ENCODE results near the gene GGA3.
"Not testable (repeated sequence)": the region's sequence is repeated elsewhere in the genome, so short reads cannot be mapped to it uniquely, and the experiment has no call there.

The GGA3 gene

DNA sequence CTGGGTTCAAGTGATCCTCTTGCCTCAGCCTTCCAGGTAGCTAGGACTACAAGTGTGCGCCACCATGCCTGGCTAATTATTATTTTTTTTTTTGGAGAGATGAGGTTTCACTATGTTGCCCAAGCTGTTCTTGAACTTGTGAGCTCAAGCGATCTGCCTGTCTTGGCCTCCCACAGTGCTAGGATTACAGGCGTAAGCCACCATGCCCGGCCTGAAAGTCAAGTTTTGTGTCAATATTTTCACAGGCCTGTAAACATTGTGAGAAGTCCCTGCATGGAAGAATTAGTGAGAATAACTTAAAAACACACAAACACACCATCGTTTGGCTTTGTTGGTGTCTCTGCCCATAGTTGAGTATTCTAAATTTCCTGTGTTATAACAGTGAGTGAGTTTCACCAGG, 33.7 kb downstream of the GGA3 start:
- DNase-seq = no peak

DNA sequence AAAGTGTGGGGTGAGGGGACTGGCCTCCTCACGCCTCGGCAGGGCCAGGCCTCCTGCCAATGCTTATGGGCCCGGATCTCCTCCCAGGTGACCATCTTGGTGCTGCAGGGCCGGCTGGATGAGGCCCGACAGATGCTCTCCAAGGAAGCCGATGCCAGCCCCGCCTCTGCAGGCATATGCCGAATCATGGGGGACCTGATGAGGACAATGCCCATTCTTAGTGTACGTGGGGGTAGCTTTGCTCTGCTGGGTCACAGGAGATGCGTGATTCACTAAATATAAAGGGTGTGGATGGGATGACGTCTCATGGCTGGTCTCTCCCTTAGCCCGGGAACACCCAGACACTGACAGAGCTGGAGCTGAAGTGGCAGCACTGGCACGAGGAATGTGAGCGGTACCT, 36.4 kb downstream of the GGA3 start:
- no peak for DNase-seq

DNA sequence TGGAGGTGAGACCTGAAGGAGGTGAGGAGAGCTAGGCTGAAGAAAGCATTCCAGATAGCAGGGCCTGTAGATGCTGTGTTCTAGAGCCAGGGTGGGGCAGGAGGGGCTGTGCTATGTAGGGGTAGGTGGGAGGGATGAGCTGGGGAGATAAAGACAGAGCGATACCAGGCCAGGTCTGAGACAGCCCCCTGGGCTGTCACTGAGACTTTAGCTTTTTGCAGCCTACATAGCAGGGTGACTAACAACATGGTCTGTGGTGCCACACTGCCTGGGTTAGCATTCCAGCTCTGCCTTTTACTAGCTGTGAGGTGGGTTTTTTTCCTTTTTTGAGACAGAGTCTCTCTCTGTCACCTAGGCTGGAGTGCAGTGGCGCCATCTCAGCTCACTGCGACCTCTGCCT, 41.6 kb downstream of the GGA3 start:
- no peak for DNase-seq

DNA sequence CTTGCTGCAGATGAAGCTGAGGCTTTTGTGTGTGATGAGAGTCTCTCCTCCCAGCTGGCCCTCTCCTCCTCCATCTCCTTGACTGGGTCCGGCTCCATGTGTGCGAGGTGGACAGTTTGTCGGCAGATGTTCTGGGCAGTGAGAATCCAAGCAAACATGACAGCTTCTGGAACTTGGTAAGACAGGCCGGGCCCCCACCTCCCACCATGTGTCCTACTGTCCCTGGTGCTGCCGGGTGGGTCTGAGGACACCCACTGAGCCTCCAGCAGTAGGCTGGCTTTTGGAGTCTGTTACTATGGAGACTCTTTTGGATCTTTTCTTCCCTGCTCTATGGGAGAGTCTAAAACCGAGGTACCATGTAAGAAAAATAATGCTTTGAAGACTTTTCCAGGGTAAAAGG, 43.3 kb downstream of the GGA3 start:
- DNase-seq = no peak

DNA sequence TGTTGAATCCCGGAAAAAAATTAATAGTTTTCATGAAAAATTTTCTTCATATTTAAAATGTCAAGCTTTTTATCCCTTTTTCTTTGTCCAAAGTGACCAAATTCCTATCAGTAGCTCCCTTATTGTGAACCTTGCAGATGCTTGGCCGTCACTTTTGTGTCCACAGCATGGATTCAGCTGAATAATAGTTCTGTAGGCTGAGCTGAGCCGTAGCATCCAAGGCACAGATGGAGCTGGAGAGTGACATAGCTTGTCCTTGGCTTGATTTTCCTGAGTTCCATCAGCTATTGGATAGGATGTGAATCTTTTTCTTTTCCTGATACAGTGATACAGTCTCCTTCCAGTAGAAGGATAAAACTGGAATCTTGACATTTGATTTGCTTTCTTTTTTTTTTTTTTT, 52.3 kb downstream of the GGA3 start:
- DNase-seq = no peak

DNA sequence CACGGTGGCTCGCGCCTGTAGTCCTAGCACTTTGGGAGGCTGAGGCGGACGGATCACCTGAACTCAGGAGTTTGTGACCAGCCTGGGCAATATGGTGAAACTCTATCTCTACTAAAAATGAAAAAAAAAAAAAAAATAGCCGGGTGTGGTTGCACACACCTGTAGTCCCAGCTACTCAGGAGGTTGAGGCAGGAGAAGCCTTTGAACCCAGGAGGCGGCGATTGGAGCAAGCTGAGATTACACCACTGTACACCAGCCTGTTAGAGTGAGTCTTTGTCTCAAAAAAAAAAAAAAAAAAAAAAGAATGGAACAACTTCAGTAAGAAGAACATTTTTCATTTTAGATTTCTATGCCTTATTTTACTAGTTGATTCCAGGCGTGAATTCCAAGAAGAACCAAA, 53.2 kb downstream of the GGA3 start:
- DNase-seq = no peak

DNA sequence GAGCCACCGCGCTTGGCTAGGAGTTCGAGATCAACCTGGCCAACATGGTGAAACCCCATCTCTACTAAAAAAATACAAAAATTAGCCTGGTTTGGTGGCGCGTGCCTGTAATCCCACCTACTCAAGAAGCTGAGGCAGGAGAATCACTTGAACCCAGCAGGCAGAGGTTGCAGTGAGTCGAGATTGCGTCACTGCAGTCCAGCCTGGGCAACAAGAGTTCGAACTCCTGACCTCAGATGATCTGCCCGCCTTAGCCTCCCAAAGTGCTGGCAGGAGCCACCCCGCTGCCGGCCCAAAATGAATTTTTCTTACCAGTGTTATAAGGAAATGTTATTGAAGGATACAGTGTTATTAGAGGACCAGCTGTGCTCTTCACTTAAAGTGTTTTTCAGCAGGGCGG, 53.6 kb downstream of the GGA3 start:
- no peak for DNase-seq

DNA sequence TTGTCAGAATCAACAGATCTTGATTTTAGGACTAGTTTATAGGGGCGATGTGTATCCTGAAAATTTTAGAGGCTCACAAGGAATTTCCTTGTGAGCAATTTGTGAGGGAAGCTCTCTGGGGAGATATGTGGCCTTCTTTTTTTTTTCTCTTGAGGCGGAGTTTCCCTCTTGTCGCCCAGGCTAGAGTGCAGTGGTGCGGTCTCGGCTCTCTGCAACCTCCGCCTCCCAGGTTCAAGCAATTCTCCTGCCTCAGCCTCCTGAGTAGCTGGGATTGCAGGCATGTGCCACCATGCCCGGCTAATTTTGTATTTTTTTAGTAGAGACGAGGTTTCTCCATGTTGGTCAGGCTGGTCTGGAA, 54.4 kb downstream of the GGA3 start:
- not testable (repeated sequence) for DNase-seq

DNA sequence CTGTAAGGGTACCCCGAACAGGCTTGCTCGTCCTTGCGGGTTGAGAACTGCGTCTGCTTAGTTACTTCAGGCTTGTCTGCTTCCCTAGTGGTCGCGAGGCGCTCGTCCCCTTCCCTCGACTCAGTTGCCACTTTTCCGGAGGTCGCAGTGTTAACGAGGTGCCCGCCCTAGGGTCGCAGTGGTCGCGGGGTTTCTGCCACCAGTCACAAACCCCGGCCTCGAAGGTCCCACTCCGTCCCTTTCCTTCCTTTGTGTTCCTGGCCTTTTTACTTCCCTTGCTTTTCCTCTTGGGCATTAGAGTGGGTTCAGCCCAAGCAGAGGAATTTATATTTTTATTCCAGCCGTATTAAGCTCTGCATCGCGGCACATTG, 55.6 kb downstream of the GGA3 start:
- DNase-seq = no peak

DNA sequence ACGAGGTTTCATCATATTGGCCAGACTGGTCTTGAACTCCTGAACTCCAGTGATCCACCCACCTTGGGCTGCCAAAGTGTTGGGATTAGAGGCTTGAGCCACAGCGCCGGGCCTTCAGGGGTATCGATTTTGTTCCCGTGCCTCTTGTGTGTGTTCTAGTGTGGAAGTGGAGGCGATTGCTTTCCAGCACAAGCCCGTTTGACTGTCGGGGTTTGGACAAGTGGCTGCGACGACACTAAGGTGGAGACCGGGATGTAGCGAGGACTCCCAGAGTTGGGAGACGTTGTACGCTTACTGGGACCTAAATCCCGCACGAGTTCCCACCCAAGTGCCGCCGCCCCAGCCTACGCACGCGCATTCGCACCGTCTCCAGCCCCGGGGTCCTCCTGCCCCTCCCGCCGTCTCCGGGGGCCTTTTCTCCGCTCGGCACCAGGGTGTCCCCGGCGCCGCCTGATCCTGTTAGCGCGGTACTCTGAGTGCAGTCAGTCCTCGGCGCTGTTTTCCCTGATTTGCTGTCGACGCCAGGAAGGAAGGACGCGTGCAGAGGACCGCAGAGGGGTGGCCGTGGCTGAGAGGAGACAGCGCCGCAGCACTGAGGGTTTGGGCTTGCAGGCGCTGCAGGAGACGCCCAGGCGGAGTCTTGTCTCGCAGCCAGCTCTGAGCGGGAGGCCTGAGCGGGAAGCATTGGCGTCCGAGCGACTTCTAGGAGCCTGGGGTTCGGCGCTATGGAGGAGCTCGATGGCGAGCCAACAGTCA, 56.2 kb downstream of the GGA3 start, which contains the start of gene NUP85:
Gene NUP85 (plus strand): TSS at position 643 of the 756 bp plus-strand sequence. CDS start 83 bp downstream, at position 726.
- DNase-seq = peak; percentile 39 to 100 (median 92)

DNA sequence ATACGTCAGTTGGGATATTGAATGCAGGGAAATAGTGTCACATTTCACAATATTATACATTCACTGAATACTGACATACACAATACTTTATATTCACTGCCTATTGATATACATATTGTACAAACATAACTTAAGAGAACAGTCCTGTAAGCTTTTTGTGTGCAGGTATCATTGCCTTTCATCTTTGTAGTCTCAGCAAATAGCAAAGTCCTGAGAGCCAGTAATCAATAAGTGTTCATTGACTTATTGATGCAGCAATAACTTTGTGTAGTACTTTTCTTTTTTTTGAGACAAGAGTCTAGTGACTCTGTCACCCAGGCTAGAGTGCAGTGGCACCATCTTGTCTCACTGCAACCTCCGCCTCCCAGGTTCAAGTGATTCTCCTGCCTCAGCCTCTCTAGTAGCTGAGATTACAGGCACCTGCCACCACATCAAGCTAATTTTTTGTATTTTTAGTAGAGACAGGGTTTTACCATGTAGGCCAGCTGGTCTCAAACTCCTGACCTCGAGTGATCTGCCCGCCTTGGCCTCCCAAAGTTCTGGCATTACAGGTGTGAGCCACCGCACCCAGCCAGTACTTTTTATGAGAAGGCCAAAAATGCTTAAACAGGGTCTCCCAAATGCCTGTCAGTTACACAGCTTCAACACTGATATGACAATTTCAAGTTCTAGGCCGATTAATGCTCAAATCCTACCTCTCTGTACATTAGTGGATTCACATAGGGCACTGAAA, 61.4 kb downstream of the GGA3 start:
- DNase-seq = no peak

DNA sequence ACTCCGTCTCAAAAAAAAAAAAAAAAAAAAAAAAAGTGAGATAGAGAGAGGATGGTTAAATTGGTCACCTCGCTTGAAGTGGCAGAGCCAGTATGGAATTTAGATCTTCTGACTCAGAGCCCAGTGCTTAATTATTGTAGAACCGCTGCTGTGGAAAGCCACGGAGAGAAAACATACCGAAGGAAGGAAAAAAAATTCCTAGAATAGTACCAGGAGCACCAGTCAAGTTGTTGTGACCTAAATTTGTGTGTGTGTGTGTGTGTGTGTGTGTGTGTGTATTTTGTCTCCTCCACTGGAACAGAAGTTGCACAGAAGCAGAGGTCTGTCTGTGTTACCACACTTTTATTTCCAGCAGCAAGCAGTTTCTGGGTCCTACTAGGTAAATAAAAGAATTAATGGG, 66.5 kb downstream of the GGA3 start:
- DNase-seq = no peak

DNA sequence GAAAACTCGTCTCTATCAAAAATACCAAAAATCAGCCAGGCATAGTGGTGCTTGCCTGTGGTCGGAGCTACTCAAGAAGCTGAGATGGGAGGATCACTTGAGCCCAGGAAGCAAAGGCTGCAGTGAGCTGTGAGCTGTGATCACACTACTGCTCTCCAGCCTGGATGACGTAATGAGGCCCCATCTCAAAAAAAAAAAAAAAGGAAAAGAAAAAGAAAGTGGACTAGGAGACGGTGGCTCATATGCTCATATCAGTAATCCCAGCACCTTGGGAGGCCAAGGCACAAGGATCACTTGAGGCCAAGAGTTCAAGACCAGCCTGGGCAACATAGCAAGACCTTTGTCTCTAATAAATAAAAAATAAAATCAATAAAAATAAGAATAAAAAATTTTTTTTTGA, 69.8 kb downstream of the GGA3 start:
- DNase-seq = no peak

DNA sequence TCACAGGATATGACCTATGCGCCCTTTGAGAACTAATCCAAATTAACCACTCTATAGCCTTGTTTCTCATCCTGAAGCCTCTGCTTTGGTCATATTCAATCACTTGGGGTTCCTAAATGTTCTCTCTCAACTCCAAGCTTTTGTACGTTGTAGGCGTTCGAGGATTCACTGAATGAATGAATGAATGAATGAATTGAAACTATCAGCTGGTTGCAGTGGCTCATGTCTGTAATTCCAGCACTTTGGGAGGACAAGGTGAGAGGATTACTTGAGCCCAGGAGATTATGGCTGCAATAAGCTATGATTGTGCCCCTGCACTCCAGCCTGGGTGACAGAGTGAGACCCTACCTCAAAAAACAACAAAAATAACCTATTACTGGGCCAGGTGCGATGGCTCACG, 72.8 kb downstream of the GGA3 start:
- DNase-seq = no peak

Data from nucleus accumbens (tissue), 56 donors.